Inferior parietal cortex (tissue), 1 donor: ENCODE data around the gene DSC3.
"Not testable (repeated sequence)": the region's sequence is repeated elsewhere in the genome, so short reads cannot be mapped to it uniquely, and the experiment has no call there.

ENCODE experiments used
- DNase-seq: peaks from one replicate; pipeline ENCODE4 v3.0.0-alpha.2; 2016; ENCODE audit errors: extremely low spot score

DSC3 gene

DNA sequence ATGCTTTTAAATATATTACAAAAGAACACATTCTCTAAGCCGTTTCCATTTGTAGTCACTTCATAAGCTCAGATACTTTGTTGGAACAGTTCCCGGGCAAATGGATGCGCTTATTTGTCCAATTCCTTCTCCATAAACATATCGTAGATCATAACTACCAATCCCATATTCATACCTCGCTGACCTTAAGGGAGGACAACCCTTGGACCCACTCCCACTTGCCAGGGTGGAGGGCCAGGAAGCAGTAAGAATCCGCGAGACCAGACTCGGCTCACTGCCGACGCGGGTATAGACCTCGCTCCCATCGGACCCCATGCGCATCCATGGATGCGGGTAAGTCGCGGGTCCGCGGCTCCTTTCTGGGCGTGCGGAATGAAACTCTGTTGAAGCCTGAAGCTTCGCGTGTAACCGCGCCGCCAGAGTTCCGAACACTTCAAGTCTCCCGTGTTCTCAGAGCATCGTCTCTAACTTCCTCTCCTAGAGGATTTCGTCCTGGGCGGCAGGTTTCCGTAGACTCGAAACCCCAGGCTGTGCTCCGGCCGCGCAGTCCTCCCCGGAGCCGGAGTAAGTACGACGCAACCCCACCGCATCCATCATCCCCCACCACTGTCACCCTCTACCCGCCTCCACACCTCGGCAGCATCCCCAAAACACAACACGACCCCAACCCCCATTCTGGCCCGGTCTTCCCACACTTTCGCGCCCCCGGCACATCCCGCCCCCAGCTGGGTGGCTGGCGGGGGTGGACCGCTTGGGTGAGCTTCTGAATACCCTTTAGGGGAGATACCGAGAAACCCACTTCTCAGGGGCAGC is 1.1 kb downstream of the DSC3 start:
- DNase-seq, result no peak

DNA sequence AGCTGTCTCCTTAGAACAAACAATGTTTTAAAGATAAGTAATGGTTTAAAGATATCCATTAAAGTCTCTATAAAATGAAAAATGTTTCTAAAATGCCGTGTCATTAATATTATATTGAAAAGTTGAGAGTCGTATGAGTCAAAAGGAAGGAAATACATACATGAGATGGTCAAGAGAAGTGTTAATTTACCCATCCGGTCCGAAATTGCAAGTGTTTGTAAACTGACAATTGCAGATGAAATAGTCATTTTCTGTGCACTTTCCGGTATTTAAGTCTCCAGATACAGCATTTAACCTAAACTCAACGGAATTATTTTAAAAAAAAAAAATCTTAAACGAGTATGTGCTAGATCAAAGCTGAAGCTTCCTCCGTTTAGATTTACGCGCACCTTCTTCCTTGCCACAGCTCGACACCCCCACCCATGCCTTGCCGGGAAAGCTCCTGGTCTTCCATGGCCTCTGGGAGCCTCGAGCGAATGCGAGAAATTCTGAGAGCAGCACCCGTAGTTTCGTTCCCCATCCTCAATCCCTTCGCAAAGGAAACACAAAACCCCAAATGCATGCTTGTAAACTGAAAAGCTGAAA is 1.8 kb downstream of the DSC3 start:
- DNase-seq, result no peak

DNA sequence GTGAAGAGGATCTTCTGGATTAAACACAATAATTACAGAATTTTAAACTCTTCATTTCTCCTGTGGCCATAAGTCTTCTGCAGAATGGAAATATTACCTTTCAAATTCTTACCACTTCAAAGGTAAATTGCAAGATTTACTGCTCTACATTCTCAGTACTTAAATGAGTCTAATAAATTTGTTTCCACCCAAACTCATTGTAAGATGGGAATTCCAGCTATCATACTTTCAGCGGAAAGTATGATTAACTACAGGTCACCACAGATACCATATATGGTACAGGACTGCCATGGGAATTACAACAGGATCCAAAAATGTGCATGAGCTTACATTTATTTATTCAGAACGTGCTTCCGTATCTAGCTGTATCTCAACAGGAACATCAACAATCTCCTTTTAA is 3.1 kb downstream of the DSC3 start:
- DNase-seq, result no peak

DNA sequence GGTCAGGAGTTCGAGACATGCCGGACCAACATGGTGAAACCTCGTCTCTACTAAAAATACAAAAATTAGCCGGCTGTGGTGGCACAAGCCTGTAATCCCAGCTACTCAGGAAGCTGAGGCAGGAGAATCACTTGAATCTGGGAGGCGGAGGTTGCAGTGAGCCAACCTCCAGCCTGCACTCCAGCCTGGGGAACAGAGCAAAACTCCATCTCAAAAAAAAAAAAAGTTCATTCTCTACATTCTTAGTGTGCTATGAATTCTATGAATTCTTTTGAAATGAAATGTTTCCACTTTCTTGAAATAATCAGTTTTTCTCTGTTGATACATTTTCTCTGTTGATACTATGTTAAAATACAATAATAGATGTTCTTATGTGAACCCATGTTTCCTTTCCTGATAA is 4.9 kb downstream of the DSC3 start:
- not testable (repeated sequence) for DNase-seq

DNA sequence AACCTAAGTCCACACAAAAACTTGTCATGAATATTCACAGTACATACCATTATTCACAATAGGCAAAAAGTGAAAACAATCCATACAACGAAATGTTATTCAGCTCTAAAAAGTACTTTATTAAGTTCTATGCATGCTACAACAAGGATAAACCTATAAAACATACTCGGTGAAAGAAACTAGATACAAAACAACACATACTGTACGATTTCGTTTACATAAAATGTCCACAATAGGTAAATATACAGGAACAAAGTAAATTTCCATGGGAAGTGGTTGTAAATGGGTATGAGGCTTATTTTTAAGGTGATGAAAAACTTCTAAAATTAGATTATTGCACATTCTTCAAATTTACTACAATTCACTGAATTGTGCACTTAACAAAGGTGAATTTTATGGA is 8.0 kb downstream of the DSC3 start:
- no peak for DNase-seq

DNA sequence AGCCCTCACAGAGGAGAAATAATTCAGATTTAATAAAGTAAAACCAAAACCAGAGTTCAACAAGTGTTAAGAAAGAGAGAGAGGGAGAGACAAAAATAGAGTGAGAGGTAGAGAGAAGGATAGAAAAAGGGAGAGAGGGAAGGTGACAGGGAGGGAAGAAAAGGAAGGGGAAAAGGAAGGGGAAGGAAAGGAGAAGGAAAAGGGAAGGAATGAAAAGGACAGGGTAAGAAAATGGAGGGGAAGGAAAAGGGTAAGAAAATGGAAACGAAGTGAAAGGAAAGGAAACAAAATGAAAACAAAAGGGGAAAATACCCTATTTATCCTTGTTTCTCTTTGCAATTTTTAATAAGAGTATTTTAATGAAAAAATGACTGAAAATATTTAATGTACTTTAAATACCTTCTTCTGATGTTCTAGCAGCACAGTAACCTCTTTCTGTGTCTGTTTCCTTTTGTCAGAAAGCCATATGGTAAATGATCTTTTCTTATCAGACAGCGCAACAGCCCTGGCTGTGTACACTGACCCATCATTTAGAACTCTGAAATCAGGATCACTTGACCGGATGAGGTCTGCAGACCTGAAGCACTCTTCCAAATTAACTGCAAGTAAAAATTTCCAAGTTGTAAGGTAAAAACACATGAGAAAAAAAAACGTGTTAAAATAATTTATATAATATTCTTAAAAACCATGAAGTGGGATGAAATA is 11.8 kb downstream of the DSC3 start:
- peak; percentile 9 for DNase-seq

DNA sequence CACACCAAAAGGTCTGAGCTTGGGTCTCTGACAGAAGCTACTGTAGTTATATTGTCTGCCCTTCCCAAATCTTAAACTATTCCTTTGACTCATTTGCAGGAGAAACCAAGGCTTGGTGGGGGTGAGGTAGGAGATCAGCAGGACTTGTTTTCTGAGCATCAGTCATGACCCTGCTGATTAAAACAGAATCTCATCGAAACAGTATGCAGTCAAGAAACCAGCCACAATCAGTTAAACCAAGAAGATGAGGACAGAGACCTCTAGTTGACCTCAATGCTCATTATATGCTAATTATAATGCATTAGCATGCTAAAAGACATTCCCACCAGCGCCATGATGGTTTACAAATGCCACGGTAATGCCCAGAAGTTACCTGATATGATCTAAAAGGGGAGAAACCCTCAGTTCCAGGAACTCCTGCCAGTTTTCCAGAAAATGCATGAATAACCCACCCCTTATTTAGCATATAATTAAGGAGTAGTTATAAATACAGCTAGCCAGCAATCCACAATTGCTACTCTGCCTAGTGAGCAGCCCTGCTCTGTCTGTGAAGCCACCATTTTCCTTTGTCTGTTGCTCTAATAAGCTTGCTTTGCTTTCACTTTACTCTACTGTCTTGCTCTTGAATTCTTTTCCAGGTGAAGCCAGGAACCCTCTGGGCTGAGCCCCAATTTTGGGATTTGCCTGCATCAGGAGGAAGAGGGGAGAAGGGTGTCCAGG is 26.7 kb downstream of the DSC3 start:
- no peak for DNase-seq

DNA sequence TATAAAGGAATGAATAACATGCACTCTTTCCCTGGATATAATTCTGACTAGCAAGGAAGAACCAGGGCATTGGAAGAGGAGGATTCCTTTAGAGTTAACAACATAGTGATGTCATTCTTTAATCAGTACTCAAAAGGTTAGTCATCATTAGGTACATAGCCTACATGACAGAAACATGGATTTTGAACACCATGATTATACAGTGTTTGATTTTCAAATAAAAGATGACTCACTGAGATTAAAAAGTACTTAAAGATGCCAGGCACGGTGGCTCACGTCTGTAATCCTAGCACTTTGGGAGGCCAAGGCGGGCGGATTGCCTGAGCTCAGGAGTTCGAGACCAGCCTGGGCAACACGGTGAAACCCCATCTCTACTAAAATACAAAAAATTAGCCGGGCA is 31.1 kb downstream of the DSC3 start:
- DNase-seq, result not testable (repeated sequence)

DNA sequence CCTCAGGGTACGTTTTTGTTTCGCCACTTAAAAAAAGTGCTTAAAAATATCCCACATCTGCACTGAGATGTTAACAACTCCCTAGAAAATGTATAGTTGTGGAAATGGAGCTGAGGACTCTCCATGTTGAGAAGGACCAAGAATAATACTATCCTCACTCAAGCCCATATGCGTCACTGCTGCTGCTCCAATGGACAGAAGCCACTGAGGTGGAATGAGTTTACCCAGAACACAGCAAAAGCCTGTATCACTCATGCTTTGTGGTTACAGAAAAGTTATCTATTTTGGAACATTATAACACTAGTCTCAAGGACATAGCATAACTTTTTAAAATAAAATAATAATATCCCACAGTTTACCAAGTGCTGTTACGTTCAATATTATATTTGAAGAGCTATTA is 31.9 kb downstream of the DSC3 start:
- no peak for DNase-seq

DNA sequence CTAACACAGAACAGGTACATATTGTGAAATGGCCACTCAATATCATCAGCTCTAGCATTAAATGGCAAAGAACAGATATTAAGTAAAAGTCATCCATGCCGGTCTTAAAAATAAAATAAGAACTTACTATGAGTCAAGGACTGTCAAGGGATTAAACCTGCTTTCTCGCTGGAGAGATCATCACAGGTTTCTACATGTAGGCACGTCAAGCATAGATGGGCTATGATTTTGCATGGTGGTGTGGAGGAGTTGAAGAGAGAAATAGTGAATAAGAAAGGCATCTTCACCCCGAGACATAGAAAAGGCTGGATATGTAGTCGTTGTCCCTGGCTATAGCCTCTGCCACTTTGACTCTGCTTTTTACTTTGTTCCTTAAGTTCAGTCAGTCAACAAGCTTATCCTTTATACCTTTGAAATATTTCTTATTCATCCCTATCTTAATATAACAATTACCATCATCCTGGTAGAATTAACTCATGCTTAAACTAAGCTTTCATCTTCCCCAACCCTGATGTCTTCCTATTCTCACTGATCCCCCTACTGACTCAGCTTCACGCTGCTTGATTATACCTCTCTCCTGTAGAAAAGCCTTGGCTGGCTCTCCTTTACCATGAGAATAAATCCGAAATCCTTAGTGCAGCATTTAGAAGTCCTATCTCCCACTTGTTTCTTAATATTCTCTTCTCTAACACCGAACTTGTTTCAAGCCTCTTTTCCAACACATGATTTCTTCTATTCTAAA is 42.5 kb downstream of the DSC3 start:
- no peak for DNase-seq

DNA sequence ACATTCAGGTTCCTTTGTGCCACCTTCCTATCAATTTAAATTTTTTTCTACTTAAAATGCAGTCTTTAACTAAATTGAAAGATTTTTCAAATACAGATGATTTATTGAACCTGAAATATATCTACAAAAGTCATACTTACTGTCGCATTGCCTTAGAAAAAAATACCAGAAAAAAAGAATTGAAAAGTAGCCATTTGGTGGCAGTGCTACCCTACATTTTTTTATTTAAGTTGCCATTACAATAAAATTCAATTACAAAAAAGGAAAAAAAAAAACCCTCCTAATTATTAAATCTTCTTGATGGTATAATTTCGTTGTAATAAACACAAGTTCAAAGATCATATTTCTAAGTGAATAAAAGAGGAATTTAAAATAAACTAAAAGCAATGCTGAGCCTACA is 43.4 kb downstream of the DSC3 start:
- DNase-seq, result peak; percentile 6

DNA sequence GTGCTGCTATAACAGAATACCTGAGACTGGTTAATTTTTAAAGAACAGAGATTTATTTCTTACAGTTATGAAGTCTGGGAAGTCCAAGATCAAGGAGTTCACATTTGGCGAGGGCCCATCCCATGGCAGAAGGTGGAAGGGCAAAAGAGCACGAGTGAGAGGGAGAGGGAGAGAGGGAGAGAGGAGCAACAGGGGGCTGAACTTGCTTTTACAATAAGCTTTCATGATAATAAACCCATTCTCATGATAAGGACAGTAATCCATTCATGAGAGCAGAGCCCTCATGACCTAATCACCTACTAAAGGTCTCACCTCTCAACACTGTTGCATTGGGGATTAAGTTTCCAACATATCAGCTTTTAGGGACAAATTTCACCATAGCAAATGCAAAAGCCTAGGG is 45.3 kb downstream of the DSC3 start:
- no peak for DNase-seq

DNA sequence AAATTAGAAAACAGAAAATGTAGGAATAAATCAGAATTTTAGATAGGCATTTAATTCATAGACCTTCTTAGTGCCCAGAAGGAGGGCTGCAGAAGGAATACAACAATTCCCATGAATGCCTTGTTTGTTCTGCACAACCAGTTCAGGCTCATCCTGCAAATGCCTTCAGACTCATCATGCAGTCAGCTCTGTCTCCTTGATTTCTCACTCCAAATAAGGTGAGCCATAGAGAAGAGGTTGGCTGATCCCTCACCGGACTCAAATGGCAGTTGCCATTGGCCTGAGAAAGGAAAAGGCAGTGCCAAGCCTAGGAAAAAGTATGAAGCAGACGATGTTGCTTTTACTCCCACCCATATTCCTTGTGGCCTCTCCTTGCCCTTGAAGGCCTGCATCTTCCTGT is 50.3 kb downstream of the DSC3 start:
- DNase-seq, result no peak

DNA sequence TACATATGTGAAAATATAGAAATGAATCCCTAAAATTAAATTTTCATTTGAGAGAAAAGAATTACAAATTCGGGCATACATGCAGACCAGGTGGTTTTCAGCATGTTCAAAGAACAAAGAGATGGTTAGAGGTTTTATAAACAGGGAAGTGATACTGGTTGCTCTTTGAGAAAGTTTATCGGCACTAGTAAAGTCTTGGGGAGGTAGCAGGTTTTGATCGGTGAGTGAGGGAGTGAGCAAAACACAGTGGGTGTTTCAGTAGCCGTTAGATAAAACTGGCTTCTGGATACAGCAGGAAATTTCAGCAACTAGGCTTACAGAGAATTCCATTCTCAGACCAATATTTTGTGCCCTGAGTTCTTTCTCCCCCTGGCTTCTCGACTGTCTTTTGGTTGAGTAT is 51.1 kb downstream of the DSC3 start:
- DNase-seq, result no peak

DNA sequence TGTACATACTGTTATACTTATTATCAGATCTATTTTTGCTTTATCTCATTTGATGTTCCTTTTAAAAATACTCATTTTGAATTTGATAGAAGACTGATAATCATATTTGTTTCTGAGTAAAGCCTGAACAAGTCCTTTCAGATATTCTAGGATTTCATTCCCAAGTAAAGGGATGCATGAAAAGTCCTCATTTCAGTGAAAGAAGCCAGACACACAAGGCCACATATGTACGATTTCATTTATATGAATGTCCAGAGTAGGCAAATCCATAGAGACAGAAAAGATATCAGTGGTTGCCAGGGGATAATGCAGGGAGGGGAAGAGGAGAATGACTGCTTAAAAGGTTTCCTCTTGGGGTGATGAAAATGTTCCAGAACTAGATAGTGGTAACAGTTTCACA is 53.4 kb downstream of the DSC3 start:
- DNase-seq, result no peak

DNA sequence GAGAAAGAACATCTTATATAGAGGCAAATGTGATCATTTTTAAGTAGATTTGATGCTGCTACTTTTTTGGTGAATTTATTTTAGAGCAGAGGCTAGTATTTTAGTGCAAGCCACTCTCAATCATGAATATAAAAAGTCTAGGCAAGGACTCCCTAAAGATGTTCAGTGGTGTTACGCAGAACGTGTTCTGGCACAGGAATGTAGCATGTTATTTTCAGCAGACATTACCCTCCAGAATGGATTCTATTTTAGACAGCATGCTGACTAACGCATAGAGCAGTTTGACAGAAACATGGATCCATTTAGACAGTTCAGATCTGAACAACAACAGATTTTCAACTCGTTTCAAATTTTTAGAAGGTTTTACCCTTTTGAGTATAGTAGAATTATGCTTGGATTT is 54.1 kb downstream of the DSC3 start:
- DNase-seq, result no peak

DNA sequence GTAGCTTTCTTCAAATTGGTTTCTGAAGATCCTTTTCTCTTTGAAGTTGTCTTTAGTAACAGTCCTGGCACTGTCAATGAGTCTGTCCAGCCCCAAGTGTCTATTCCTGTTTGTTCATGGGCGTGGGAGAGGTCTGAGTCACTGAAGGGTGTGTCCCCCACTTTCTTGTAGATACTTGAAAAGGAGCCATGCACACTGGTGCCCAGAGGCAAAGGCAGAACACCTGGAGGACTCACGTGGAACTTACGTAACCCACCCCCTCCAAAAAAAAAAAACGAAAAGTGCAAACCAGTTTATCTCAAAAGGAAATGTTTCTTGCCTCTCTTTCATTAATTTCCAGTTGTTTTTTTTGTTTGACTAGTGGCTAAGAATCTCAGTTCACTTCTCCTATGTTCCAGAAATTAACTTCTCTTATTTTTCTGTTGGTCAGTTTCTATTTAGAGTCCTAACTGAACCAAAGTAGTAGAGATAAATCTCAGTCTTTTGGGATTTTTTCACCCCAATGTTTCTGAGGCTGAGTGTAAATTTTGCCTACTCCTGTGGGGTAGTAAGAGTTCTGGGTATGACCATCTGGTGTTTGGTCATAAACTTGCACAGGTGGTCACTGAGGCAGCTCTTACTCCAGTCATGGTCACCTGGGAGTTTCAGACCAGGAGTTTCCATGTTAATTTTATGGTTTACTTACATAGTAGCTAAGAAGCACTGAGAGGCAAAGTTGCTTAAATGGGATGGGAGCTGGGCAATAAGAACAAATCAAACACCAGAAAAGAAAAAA is 54.9 kb downstream of the DSC3 start:
- no peak for DNase-seq

DNA sequence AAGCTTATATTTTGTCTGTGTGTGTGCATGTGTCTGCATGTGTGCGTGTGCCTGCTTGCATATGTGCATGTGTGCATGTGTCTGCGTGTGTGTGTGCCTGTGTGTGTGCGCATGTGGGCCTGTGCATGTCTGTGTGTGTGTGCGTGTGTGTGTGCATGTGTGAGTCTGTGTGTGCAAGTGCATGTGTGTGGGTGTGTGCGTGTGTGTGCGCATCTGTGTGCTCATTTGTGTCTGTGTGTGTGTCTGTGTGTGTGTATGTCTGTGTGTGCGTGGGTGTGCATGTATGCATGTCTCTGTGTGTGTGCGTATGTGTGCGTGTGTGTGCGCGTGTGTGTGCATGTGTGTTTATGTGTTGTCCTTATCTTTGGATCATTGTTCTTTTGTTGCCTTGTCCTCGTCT is 56.8 kb downstream of the DSC3 start:
- no peak for DNase-seq

DNA sequence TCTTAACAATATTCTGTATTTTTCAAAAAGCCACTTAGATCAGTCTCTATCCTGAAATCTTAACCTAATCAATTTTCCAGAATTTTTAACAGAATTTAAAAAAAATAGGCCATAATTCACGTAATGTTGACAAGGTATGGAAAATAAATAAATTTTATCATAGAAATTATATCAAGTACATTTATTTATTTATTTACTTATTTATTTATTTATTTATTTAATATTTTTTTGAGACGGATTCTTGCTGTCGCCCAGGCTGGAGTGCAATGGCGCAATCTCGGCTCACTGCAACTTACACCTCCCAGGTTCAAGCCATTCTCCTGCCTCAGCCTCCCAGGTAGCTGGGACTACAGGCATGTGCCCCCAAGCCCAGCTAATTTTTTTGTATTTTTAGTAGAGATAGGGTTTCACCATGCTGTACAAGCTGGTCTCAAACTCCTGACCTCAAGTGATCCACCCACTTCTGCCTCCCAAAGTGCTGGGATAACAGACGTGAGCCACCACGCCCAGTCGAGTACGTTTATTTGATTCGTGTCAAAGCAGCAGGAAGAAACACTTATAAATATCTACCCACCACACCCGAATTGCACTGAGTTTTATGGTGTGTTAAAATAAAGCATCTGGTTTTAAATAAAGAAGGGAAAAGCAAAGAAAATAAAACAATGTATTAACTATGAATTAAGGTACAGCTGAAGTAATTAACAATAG is 60.1 kb downstream of the DSC3 start:
- no peak for DNase-seq

DNA sequence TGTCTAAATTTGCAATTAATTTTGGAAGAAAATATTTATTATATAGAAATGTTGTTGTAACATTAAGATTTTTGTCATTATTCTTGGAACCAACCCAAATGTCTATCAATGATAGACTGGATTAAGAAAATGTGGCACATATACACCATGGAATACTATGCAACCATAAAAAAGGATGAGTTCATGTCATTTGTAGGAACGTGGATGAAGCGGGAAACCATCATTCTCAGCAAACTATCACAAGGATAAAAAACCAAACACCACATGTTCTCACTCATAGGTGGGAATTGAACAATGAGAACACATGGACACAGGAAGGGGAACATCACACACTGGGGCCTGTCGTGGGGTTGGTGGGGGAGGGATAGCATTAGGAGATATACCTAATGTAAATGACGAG is 64.5 kb downstream of the DSC3 start:
- DNase-seq, result not testable (repeated sequence)
